CD4-positive, alpha-beta memory T cell (primary cell): ENCODE results near the gene EGLN1. TPM values are rescaled to one million over a fixed set of nuclear protein-coding genes. Genes with fewer than 3 reads are reported as not detected.
"Not testable (repeated sequence)": the region's sequence is repeated elsewhere in the genome, so short reads cannot be mapped to it uniquely, and the experiment has no call there.

Experiments used
- CTCF ChIA-PET: fragments of 350-600 bp; sonication (Branson Sonifier 250); formaldehyde crosslinking; loops from one replicate; lab custom pipeline; 2021; ENCODE audit warnings: inconsistent platforms; ENCODE audit not compliant: partially characterized antibody; lab: Charles Lee
- POLR2A ChIA-PET: fragments of 350-600 bp; sonication (Branson Sonifier 250); formaldehyde crosslinking; loops from one replicate; lab custom pipeline; 2021; ENCODE audit not compliant: partially characterized antibody; lab: Charles Lee
- DNase-seq, 5 donors: peaks; one replicate each; pipeline versions ENCODE4 v3.0.0 to v3.0.0-alpha.2; 2020 to 2022; ENCODE audit warnings: mixed read lengths in 1 of 5
- H3K27ac ChIP-seq: one replicate; pipeline ENCODE4 v1.7.0; 2013; ENCODE audit warnings: low read depth, low read length
- H3K27me3 ChIP-seq: 2 replicates; pipeline ENCODE4 v1.7.0; 2013; ENCODE audit warnings: mild to moderate bottlenecking, low read length, moderate library complexity; ENCODE audit not compliant: insufficient read depth
- H3K36me3 ChIP-seq: 2 replicates; pipeline ENCODE4 v1.7.0; 2013; ENCODE audit warnings: mild to moderate bottlenecking, low read length, moderate library complexity; ENCODE audit not compliant: insufficient read depth
- H3K4me1 ChIP-seq: 2 replicates; pipeline ENCODE4 v1.7.0; 2013; ENCODE audit warnings: mild to moderate bottlenecking, low read length, moderate library complexity; ENCODE audit not compliant: insufficient read depth
- H3K4me3 ChIP-seq, 2 donors: one replicate each; pipeline ENCODE4 v1.7.0; 2013; ENCODE audit warnings: low read length in 2 of 2, mild to moderate bottlenecking in 1 of 2
- H3K9me3 ChIP-seq, 2 donors: one replicate each; pipeline ENCODE4 v1.7.0; 2013; ENCODE audit warnings: low read length in 2 of 2, control low read depth in 1 of 2; ENCODE audit not compliant: control insufficient read depth in 1 of 2
- H3K27ac Mint-ChIP-seq, 7 donors: one replicate each; pipeline ENCODE4 v1.8.0; 2020 to 2021; ENCODE audit warnings: mixed read lengths in 7 of 7, mild to moderate bottlenecking in 6 of 7, inconsistent platforms in 3 of 7, moderate library complexity in 3 of 7
- H3K27me3 Mint-ChIP-seq, 2 donors: one replicate each; pipeline ENCODE4 v1.8.0; 2020 to 2021; ENCODE audit warnings: mixed read lengths in 2 of 2
- H3K36me3 Mint-ChIP-seq, 2 donors: one replicate each; pipeline ENCODE4 v1.8.0; 2020 to 2021; ENCODE audit warnings: mixed read lengths in 2 of 2, inconsistent platforms in 1 of 2, mild to moderate bottlenecking in 1 of 2
- H3K4me1 Mint-ChIP-seq, 4 donors: one replicate each; pipeline ENCODE4 v1.8.0; 2020 to 2021; ENCODE audit warnings: mixed read lengths in 4 of 4, mild to moderate bottlenecking in 1 of 4
- H3K4me3 Mint-ChIP-seq, 8 donors: one replicate each; pipeline ENCODE4 v1.8.0; 2020 to 2021; ENCODE audit warnings: mixed read lengths in 8 of 8, mild to moderate bottlenecking in 7 of 8, moderate library complexity in 6 of 8, inconsistent platforms in 3 of 8
- H3K9me3 Mint-ChIP-seq, 8 donors: one replicate each; pipeline ENCODE4 v1.8.0; 2020 to 2021; ENCODE audit warnings: mixed read lengths in 8 of 8, mild to moderate bottlenecking in 5 of 8, inconsistent platforms in 3 of 8, moderate library complexity in 1 of 8
- intact Hi-C: fragments of 100-400 bp; cut with micrococcal nuclease; formaldehyde crosslinking; loops from one replicate; pipeline ENCODE4 v1.15.1; 2023
- polyA plus RNA-seq, 2 donors: library from polyadenylated mRNA; unstranded; fragments of 300-500 nt; fragmentation: Illumina TruSeq; gene quantifications; one replicate each; pipeline ENCODE4 v1.2.3, GENCODE V29; 2021
- total RNA-seq, 2 experiments: library from RNA; stranded (reverse); gene quantifications; one replicate each; pipeline ENCODE4 v1.2.3, GENCODE V29; 2021

The EGLN1 gene
- total and polyA plus RNA-seq, 4 experiments from 2014 or later = 23.5 to 32.1 (median 27.7) TPM

- POLR2A ChIA-PET = interaction anchor here (1.2 kb wide), 1 partner anchor 15 kb away, joined by 5 read pairs; no protein-coding TSS in a partner anchor
- CTCF ChIA-PET = not testable (repeated sequence)
These were observed 37.4 kb upstream of the EGLN1 start for GRCh38 chr1:231459438-231459837.

GRCh38 chr1:231457956-231458355 lies 35.9 kb upstream of the EGLN1 start:
- H3K9me3 ChIP-seq, H3K27me3 ChIP-seq, H3K4me3 Mint-ChIP-seq, POLR2A ChIA-PET, intact Hi-C loops, CTCF ChIA-PET, H3K27ac ChIP-seq, H3K36me3 Mint-ChIP-seq, H3K27ac Mint-ChIP-seq, DNase-seq, H3K4me3 ChIP-seq, H3K36me3 ChIP-seq: not testable (repeated sequence)
- peaks cover 20% of the 10 kb centered on the region for H3K4me1 ChIP-seq
- Mint-ChIP-seq H3K9me3 (peaks cover 0 to 15% (median 9%) of the 10 kb centered on the region in 8 donors), H3K4me1 (peaks cover 10 to 17% (median 15%) of the 10 kb centered on the region in 4 donors), H3K27me3 (peaks cover 41 to 46% of the 10 kb centered on the region in 2 donors)

More at GRCh38 chr1:231459438-231459837, 37.4 kb upstream of the EGLN1 start:
- H3K4me3 ChIP-seq, H3K4me3 Mint-ChIP-seq, H3K36me3 Mint-ChIP-seq, H3K27ac ChIP-seq, H3K36me3 ChIP-seq, H3K27ac Mint-ChIP-seq, H3K27me3 ChIP-seq, DNase-seq, intact Hi-C loops, H3K9me3 ChIP-seq: not testable (repeated sequence)
- peaks cover 10 to 18% (median 15%) of the 10 kb centered on the region in 4 donors for H3K4me1 Mint-ChIP-seq
- H3K4me1 ChIP-seq = peaks cover 20% of the 10 kb centered on the region
- H3K27me3 Mint-ChIP-seq = peaks cover 46 to 51% of the 10 kb centered on the region in 2 donors
- H3K9me3 Mint-ChIP-seq = peaks cover 0 to 17% (median 12%) of the 10 kb centered on the region in 8 donors

GRCh38 chr1:231454133-231454532 lies 32.0 kb upstream of the EGLN1 start:
- H3K27ac Mint-ChIP-seq, intact Hi-C loops, H3K4me3 Mint-ChIP-seq, POLR2A ChIA-PET, H3K4me3 ChIP-seq, H3K4me1 ChIP-seq, CTCF ChIA-PET, H3K36me3 Mint-ChIP-seq, H3K4me1 Mint-ChIP-seq, DNase-seq, H3K27ac ChIP-seq, H3K9me3 ChIP-seq, H3K36me3 ChIP-seq, H3K27me3 ChIP-seq: not testable (repeated sequence)
- Mint-ChIP-seq H3K9me3 (peaks cover 0 to 19% (median 9%) of the 10 kb centered on the region in 8 donors), H3K27me3 (peaks cover 38 to 49% of the 10 kb centered on the region in 2 donors)

- Histone ChIP-seq H3K4me3 (no peak overlapping the region), H3K4me1 (no peaks in the 10 kb centered on the region), H3K27ac (no peak overlapping the region), H3K27me3 (no peaks in the 10 kb centered on the region), H3K36me3 (no peaks in the 10 kb centered on the region), H3K9me3 (no peaks in the 10 kb centered on the region)
- peaks cover 0 to 23% (median 15%) of the 10 kb centered on the region in 8 donors for H3K9me3 Mint-ChIP-seq
- no peak overlapping the region for H3K4me3 Mint-ChIP-seq
- ChIA-PET POLR2A (no interaction called here), CTCF (no interaction called here)
- H3K27ac Mint-ChIP-seq = no peak overlapping the region
- H3K4me1 Mint-ChIP-seq = no peaks in the 10 kb centered on the region
- no peak for DNase-seq
- intact Hi-C loops = no loop called here
- peaks cover 34 to 42% of the 10 kb centered on the region in 2 donors for H3K27me3 Mint-ChIP-seq
- peaks cover 0 to 16% of the 10 kb centered on the region in 2 donors for H3K36me3 Mint-ChIP-seq
These were observed 24.1 kb upstream of the EGLN1 start for GRCh38 chr1:231446138-231446537.

GRCh38 chr1:231444059-231444458 lies 22.0 kb upstream of the EGLN1 start:
- Histone ChIP-seq H3K9me3 (no peaks in the 10 kb centered on the region), H3K4me3 (no peak overlapping the region), H3K27me3 (peaks cover 2% of the 10 kb centered on the region), H3K36me3 (no peaks in the 10 kb centered on the region), H3K27ac (no peak overlapping the region), H3K4me1 (no peaks in the 10 kb centered on the region)
- peaks cover 0 to 23% (median 15%) of the 10 kb centered on the region in 8 donors for H3K9me3 Mint-ChIP-seq
- POLR2A ChIA-PET = interaction anchor here (1.5 kb wide), 1 partner anchor 16 kb away, joined by 5 read pairs; no protein-coding TSS in a partner anchor
- peaks cover 29 to 38% of the 10 kb centered on the region in 2 donors for H3K27me3 Mint-ChIP-seq
- no peak overlapping the region for H3K4me3 Mint-ChIP-seq
- no peaks in the 10 kb centered on the region for H3K4me1 Mint-ChIP-seq
- CTCF ChIA-PET = no interaction called here
- peaks cover 0 to 16% of the 10 kb centered on the region in 2 donors for H3K36me3 Mint-ChIP-seq
- intact Hi-C loops = no loop called here
- DNase-seq = no peak
- no peak overlapping the region for H3K27ac Mint-ChIP-seq

- peaks cover 0 to 23% (median 15%) of the 10 kb centered on the region in 8 donors for H3K9me3 Mint-ChIP-seq
- Histone ChIP-seq H3K4me3 (no peak overlapping the region), H3K36me3 (no peaks in the 10 kb centered on the region), H3K27me3 (peaks cover 3% of the 10 kb centered on the region), H3K9me3 (no peaks in the 10 kb centered on the region), H3K27ac (no peak overlapping the region), H3K4me1 (no peaks in the 10 kb centered on the region)
- no peak for DNase-seq
- H3K36me3 Mint-ChIP-seq = peaks cover 0 to 16% of the 10 kb centered on the region in 2 donors
- CTCF ChIA-PET = no interaction called here
- H3K27me3 Mint-ChIP-seq = peaks cover 29 to 34% of the 10 kb centered on the region in 2 donors
- no peak overlapping the region for H3K4me3 Mint-ChIP-seq
- no peaks in the 10 kb centered on the region for H3K4me1 Mint-ChIP-seq
- no peak overlapping the region for H3K27ac Mint-ChIP-seq
- intact Hi-C loops = no loop called here
- POLR2A ChIA-PET = no interaction called here
These were observed 21.3 kb upstream of the EGLN1 start for GRCh38 chr1:231443363-231443762.

- Histone ChIP-seq H3K27ac (no peak overlapping the region), H3K9me3 (no peaks in the 10 kb centered on the region), H3K27me3 (peaks cover 3% of the 10 kb centered on the region), H3K4me3 (no peak overlapping the region), H3K36me3 (no peaks in the 10 kb centered on the region), H3K4me1 (no peaks in the 10 kb centered on the region)
- DNase-seq = no peak
- H3K4me3 Mint-ChIP-seq = no peak overlapping the region
- no peak overlapping the region for H3K27ac Mint-ChIP-seq
- ChIA-PET CTCF (no interaction called here), POLR2A (no interaction called here)
- H3K4me1 Mint-ChIP-seq = no peaks in the 10 kb centered on the region
- peaks cover 0 to 16% of the 10 kb centered on the region in 2 donors for H3K36me3 Mint-ChIP-seq
- H3K27me3 Mint-ChIP-seq = peaks cover 29 to 34% of the 10 kb centered on the region in 2 donors
- peaks cover 0 to 23% (median 15%) of the 10 kb centered on the region in 8 donors for H3K9me3 Mint-ChIP-seq
- intact Hi-C loops = no loop called here
These were observed 20.6 kb upstream of the EGLN1 start for GRCh38 chr1:231442735-231443134.
